ENCODE results near the gene SLC35E2B. TPM values are rescaled to one million over a fixed set of nuclear protein-coding genes. Genes with fewer than 3 reads are reported as not detected.

The SLC35E2B gene
- total RNA-seq, 1 donor from 2014 or later = 52.7 TPM

GRCh38 chr1:1627261-1627828, 65.2 kb downstream of the SLC35E2B start:
- no peak overlapping the region for H3K4me3 ChIP-seq
- no peak overlapping the region for H3K27ac ChIP-seq
- H3K4me1 ChIP-seq = peaks cover 15% of the 10 kb centered on the region
- H3K36me3 ChIP-seq = peaks cover 14% of the 10 kb centered on the region
- H3K9me3 ChIP-seq = no peaks in the 10 kb centered on the region
- peak; percentile 45 for DNase-seq
- TF ChIP-seq CTCF (IDR thresholded peaks at IDR 0.05) = no peak
- ATAC-seq = no peak
- intact Hi-C loops (cut with DNase I) = no loop called here
- H3K27me3 ChIP-seq (ENCODE audit: low read depth) = peaks cover 21% of the 10 kb centered on the region

- DNase-seq (peak; percentile 42), ATAC-seq (no peak)
- Histone ChIP-seq H3K9me3 (no peaks in the 10 kb centered on the region), H3K27me3 (ENCODE audit: low read depth) (peaks cover 13% of the 10 kb centered on the region), H3K4me3 (no peak overlapping the region), H3K27ac (no peak overlapping the region), H3K4me1 (peaks cover 8% of the 10 kb centered on the region), H3K36me3 (peaks cover 14% of the 10 kb centered on the region)
- no peak for TF ChIP-seq CTCF (IDR thresholded peaks at IDR 0.05)
- intact Hi-C loops (cut with DNase I) = no loop called here
Measured at GRCh38 chr1:1626207-1627141, 66.1 kb downstream of the SLC35E2B start.

GRCh38 chr1:1625824-1626206, 66.8 kb downstream of the SLC35E2B start:
- peaks cover 14% of the 10 kb centered on the region for H3K36me3 ChIP-seq
- DNase-seq = no peak
- H3K27me3 ChIP-seq (ENCODE audit: low read depth) = peaks cover 7% of the 10 kb centered on the region
- ATAC-seq = no peak
- H3K4me1 ChIP-seq = peaks cover 3% of the 10 kb centered on the region
- H3K4me3 ChIP-seq = no peak overlapping the region
- TF ChIP-seq CTCF (IDR thresholded peaks at IDR 0.05) = no peak
- no peak overlapping the region for H3K27ac ChIP-seq
- intact Hi-C loops (cut with DNase I) = no loop called here
- no peaks in the 10 kb centered on the region for H3K9me3 ChIP-seq

GRCh38 chr1:1625404-1625775, 67.2 kb downstream of the SLC35E2B start:
- intact Hi-C loops (cut with DNase I) = no loop called here

More at GRCh38 chr1:1625404-1625775, 67.2 kb downstream of the SLC35E2B start:
- Histone ChIP-seq H3K4me3 (no peak overlapping the region), H3K27me3 (ENCODE audit: low read depth) (peaks cover 2% of the 10 kb centered on the region), H3K36me3 (peaks cover 14% of the 10 kb centered on the region), H3K4me1 (no peaks in the 10 kb centered on the region), H3K27ac (no peak overlapping the region), H3K9me3 (no peaks in the 10 kb centered on the region)
- ATAC-seq (no peak), DNase-seq (peak; percentile 37)
- no peak for TF ChIP-seq CTCF (IDR thresholded peaks at IDR 0.05)

Measured in lower lobe of right lung (tissue), 2 donors.